Stimulated activated naive CD8-positive, alpha-beta T cell treated with anti-CD3 and anti-CD28 coated beads, Interleukin-15, amount 100 ng/mL, for 72 hours (primary cell): ENCODE results near the gene CDH12.
"Not testable (repeated sequence)": the region's sequence is repeated elsewhere in the genome, so short reads cannot be mapped to it uniquely, and the experiment has no call there.

Source experiments
- ATAC-seq: fragments of 150-1000 bp; cut with Tn5 transposase; 2 replicates; pipeline ENCODE4 v1.10.0; 2021; ENCODE audit warnings: mild to moderate bottlenecking, moderate library complexity
- DNase-seq, 2 donors: peaks; one replicate each; pipeline ENCODE4 v3.0.0; 2021 to 2022
- H3K27ac Mint-ChIP-seq, 2 donors: one replicate each; pipeline ENCODE4 v1.8.0; 2022; ENCODE audit warnings: mild to moderate bottlenecking in 2 of 2, mixed read lengths in 2 of 2, moderate library complexity in 2 of 2
- H3K27me3 Mint-ChIP-seq: one replicate; pipeline ENCODE4 v1.8.0; 2022; ENCODE audit warnings: mixed read lengths
- H3K4me1 Mint-ChIP-seq: one replicate; pipeline ENCODE4 v1.8.0; 2022; ENCODE audit warnings: mild to moderate bottlenecking, mixed read lengths
- H3K4me3 Mint-ChIP-seq, 2 donors: one replicate each; pipeline ENCODE4 v1.8.0; 2022; ENCODE audit warnings: mild to moderate bottlenecking in 2 of 2, mixed read lengths in 2 of 2, moderate library complexity in 1 of 2
- H3K9me3 Mint-ChIP-seq, 2 donors: one replicate each; pipeline ENCODE4 v1.8.0; 2022; ENCODE audit warnings: mixed read lengths in 2 of 2

Gene CDH12

DNA sequence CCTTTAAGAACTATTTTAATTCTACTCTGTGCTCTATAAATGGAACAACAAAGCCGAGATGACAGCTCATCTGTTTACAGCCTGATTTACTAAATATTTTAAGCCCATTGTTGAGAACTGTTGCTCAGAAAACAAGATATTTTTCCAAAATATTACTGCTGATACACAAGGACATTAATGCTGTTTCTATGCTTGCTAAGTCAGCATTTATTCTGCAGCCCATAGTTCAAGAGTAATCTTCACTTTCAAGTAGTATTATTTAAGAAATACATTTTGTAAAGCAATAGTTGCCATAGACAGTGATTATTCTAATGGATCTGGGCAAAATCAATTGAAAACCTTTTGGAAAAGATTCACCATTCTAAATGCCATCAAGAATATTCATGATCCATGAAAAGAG is 208.3 kb downstream of the CDH12 start:
- no peak for ATAC-seq
- H3K27ac Mint-ChIP-seq, result no peak overlapping the region
- no peaks in the 10 kb centered on the region for H3K4me1 Mint-ChIP-seq

GRCh38 chr5:22643356-22643755 is 209.8 kb downstream of the CDH12 start:
- ATAC-seq (no peak), DNase-seq (no peak)
- Mint-ChIP-seq H3K4me1 (no peaks in the 10 kb centered on the region), H3K27me3 (no peaks in the 10 kb centered on the region), H3K9me3 (peaks cover 8 to 10% of the 10 kb centered on the region in 2 donors), H3K27ac (no peak overlapping the region), H3K4me3 (no peak overlapping the region)

More for the DNA sequence above, 208.3 kb downstream of the CDH12 start:
- Mint-ChIP-seq H3K27me3 (no peaks in the 10 kb centered on the region), H3K9me3 (peaks cover 10 to 17% of the 10 kb centered on the region in 2 donors), H3K4me3 (no peak overlapping the region)
- no peak for DNase-seq

GRCh38 chr5:22631683-22632082 is 221.5 kb downstream of the CDH12 start:
- Mint-ChIP-seq H3K27ac (no peak overlapping the region), H3K4me1 (no peaks in the 10 kb centered on the region), H3K4me3 (no peak overlapping the region), H3K27me3 (no peaks in the 10 kb centered on the region), H3K9me3 (peaks cover 11 to 13% of the 10 kb centered on the region in 2 donors)
- no peak for DNase-seq
- no peak for ATAC-seq

DNA sequence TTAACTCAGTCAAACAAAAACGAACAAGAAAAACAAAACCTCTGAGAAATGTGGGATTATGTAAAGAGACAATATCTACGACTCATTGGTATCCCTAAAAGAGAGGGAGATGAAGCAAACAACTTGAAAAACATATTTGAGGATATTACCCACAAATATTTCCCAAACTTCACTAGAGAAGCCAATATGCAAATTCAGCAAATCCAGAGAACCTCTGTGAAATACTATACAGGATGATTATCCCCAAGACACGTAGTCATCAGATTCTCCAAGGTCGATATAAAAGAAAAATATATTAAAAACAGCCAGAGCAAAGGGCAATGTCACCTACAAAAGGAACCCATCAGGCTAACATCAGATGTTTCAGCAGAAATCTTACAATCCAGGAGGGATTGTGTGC is 226.1 kb downstream of the CDH12 start:
- Mint-ChIP-seq H3K4me1 (no peaks in the 10 kb centered on the region), H3K27ac (no peak overlapping the region), H3K9me3 (peaks cover 12 to 26% of the 10 kb centered on the region in 2 donors), H3K4me3 (no peak overlapping the region), H3K27me3 (no peaks in the 10 kb centered on the region)
- no peak for DNase-seq
- ATAC-seq, result no peak

DNA sequence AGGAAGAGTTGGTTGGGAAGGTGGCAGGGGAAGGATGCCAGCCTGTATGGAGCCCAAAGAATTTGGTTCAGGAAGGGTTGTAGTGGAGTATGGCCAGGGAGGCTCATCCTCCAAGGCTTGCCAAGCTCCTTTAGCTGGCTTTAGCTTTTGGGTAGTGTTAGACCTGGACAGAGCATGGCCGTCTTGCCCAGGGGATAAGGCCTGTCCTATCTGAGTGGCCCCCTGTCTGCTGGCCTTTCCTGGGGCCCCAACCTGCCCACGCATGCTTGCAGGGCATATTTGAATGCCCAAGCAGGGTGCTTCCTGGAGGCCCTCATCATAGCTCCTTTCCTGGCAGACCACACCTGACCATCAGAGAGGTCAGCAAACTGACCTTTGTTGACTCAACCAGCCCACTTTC is 227.7 kb downstream of the CDH12 start:
- no peak overlapping the region for H3K27ac Mint-ChIP-seq

GRCh38 chr5:22621084-22621483 is 232.1 kb downstream of the CDH12 start:
- Mint-ChIP-seq H3K4me3 (no peak overlapping the region), H3K4me1 (no peaks in the 10 kb centered on the region), H3K27me3 (no peaks in the 10 kb centered on the region), H3K27ac (no peak overlapping the region), H3K9me3 (peaks cover 5 to 14% of the 10 kb centered on the region in 2 donors)
- DNase-seq (no peak), ATAC-seq (no peak)

More for the DNA sequence above, 227.7 kb downstream of the CDH12 start:
- DNase-seq (no peak), ATAC-seq (no peak)
- H3K4me1 Mint-ChIP-seq, result no peaks in the 10 kb centered on the region
- no peaks in the 10 kb centered on the region for H3K27me3 Mint-ChIP-seq
- H3K4me3 Mint-ChIP-seq, result no peak overlapping the region
- H3K9me3 Mint-ChIP-seq, result peaks cover 12 to 26% of the 10 kb centered on the region in 2 donors

DNA sequence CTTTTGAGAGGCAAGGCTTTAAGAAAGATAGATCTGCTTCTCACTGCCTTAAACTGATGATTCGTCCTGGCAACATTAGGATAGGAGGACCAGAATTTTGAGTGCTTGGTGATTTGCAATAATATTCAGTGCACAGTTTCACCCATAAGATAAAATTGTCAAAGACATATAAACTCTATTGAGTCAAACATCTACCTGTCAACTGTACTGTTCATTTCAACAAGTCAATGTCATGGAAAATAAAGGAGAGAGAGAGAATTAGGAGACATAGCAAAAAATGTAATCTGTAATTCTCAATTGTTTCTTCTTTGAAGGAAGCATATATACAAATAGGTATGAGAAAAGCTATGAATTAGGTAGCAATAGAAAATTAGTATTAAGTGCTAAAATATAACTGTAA is 237.2 kb downstream of the CDH12 start:
- no peaks in the 10 kb centered on the region for H3K27me3 Mint-ChIP-seq
- no peaks in the 10 kb centered on the region for H3K4me1 Mint-ChIP-seq
- no peak overlapping the region for H3K4me3 Mint-ChIP-seq
- ATAC-seq, result no peak
- H3K9me3 Mint-ChIP-seq, result peaks cover 5 to 19% of the 10 kb centered on the region in 2 donors
- no peak overlapping the region for H3K27ac Mint-ChIP-seq
- DNase-seq, result no peak

DNA sequence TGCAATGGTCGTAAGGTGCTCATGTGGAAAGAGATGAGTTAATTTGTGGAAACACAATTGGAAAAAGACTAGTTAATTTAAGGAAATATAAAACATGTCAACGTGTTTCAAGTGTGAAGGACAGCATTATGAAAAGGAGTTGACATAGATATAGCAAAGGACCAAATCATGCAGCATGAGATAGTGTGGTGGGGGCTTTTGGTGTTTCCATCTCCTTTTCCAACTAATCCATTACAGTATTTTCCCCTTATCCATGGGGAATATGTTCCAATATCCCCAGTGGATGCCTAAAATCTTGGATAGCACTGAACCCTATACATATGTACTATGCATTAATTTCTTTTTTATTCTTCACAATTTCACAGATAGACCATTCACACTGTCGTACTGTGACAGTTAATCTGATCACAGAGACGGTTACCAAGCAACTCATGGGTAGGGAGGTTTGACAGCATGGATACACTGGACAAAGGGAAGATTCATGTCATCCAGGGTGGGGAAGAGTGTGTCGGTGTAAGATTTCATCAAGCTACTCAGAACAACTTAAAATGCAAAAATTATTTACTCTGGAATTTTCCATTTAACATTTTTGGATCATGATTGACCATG is 238.6 kb downstream of the CDH12 start:
- no peaks in the 10 kb centered on the region for H3K4me1 Mint-ChIP-seq
- DNase-seq (no peak), ATAC-seq (no peak)
- H3K27ac Mint-ChIP-seq, result no peak overlapping the region
- H3K27me3 Mint-ChIP-seq, result no peaks in the 10 kb centered on the region
- H3K4me3 Mint-ChIP-seq, result no peak overlapping the region
- H3K9me3 Mint-ChIP-seq, result peaks cover 5 to 19% of the 10 kb centered on the region in 2 donors

DNA sequence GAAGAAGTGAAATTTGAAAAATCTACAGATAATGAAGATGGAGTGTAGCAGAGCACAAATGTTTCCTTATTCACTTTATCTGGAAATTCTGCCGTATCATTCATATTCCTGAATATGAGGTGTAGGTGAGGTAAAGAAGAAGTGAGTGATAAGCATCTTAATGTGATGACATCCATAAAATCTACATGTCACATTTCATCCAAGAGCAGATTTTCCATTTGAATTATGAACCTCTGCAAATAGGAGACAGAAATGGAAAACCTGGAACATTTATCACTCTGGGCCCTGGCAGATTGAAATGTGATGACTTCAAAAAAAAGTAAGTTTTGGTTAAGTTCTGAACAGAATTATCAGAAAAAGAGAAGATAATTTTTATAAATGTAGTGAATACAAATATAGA is 240.2 kb downstream of the CDH12 start:
- Mint-ChIP-seq H3K9me3 (peaks cover 0 to 12% of the 10 kb centered on the region in 2 donors), H3K27me3 (no peaks in the 10 kb centered on the region), H3K4me1 (no peaks in the 10 kb centered on the region), H3K27ac (no peak overlapping the region), H3K4me3 (no peak overlapping the region)
- ATAC-seq (no peak), DNase-seq (no peak)

DNA sequence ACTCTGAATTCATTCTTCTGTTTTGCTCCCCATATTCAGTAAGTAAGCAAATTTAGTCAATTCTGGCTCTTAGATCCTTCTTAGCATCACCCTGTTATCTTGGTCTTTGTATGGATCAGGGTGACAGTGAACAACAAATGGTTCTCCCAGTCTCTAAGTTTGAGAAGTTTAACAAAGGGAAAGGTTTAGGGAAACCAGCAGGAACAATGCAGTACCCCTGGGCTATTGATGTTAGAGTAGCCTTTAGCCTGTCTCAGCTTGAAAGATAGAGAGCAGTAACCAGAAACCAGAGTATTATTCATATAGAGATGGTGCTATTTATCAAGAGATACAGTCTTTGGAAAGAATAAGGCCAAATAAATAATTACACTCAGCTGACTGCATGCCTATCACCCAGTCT is 241.8 kb downstream of the CDH12 start:
- no peak for ATAC-seq
- H3K27me3 Mint-ChIP-seq, result no peaks in the 10 kb centered on the region

GRCh38 chr5:22607498-22607897 is 245.6 kb downstream of the CDH12 start:
- H3K27me3 Mint-ChIP-seq, ATAC-seq, H3K4me3 Mint-ChIP-seq, DNase-seq, H3K4me1 Mint-ChIP-seq, H3K27ac Mint-ChIP-seq: not testable (repeated sequence)
- peaks cover 20 to 26% of the 10 kb centered on the region in 2 donors for H3K9me3 Mint-ChIP-seq

More for the DNA sequence above, 241.8 kb downstream of the CDH12 start:
- H3K4me1 Mint-ChIP-seq, result no peaks in the 10 kb centered on the region
- H3K27ac Mint-ChIP-seq, result no peak overlapping the region
- H3K4me3 Mint-ChIP-seq, result no peak overlapping the region
- no peak for DNase-seq
- peaks cover 10 to 23% of the 10 kb centered on the region in 2 donors for H3K9me3 Mint-ChIP-seq

- Mint-ChIP-seq H3K4me1 (no peaks in the 10 kb centered on the region), H3K27ac (no peak overlapping the region), H3K9me3 (peaks cover 20 to 26% of the 10 kb centered on the region in 2 donors), H3K27me3 (no peaks in the 10 kb centered on the region), H3K4me3 (no peak overlapping the region)
- no peak for DNase-seq
- no peak for ATAC-seq
Measured at GRCh38 chr5:22605473-22605872, 247.7 kb downstream of the CDH12 start.

DNA sequence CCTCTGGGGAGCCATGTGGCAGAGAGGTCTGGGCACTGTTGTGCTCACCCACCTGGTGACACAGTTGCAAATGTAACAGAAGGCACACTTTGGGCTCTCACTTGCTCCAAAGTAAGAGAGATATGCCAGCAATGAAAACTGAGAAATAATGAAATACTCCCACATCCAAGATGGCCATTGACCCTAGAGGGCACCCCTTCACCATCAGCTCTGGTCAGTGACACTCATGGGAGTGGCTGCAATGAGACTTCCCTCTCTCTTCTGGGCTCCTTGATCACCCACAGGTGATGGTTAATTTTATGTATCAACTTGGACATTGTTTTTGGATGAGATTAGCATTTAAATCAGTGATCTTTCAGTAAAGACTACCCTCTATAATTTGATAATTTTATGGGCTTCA is 248.4 kb downstream of the CDH12 start:
- no peak overlapping the region for H3K27ac Mint-ChIP-seq
- H3K4me3 Mint-ChIP-seq, result no peak overlapping the region
- H3K27me3 Mint-ChIP-seq, result no peaks in the 10 kb centered on the region
- ATAC-seq (no peak), DNase-seq (no peak)
- H3K9me3 Mint-ChIP-seq, result peaks cover 20 to 26% of the 10 kb centered on the region in 2 donors
- H3K4me1 Mint-ChIP-seq, result no peaks in the 10 kb centered on the region

DNA sequence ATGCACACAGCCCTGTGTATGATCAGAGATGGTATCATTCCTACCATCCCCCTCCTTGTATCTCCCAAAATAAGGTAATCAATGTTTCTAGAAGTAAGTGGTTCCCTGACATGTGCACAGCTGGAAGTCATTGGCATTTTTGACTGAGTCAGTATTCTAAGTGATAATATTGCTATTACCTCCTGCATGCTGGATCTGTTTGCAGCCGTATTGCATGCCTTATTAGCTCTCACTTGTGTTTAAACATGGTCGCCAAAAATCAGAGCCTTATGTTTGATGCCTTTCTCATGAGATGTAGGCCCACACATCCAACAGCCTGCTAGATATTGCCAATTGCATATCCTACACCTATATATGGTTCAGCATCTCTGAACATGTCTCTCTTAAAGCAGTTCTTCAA is 254.3 kb downstream of the CDH12 start:
- Mint-ChIP-seq H3K27ac (no peak overlapping the region), H3K4me3 (no peak overlapping the region), H3K4me1 (no peaks in the 10 kb centered on the region), H3K27me3 (no peaks in the 10 kb centered on the region), H3K9me3 (peaks cover 7 to 8% of the 10 kb centered on the region in 2 donors)
- DNase-seq (no peak), ATAC-seq (no peak)

DNA sequence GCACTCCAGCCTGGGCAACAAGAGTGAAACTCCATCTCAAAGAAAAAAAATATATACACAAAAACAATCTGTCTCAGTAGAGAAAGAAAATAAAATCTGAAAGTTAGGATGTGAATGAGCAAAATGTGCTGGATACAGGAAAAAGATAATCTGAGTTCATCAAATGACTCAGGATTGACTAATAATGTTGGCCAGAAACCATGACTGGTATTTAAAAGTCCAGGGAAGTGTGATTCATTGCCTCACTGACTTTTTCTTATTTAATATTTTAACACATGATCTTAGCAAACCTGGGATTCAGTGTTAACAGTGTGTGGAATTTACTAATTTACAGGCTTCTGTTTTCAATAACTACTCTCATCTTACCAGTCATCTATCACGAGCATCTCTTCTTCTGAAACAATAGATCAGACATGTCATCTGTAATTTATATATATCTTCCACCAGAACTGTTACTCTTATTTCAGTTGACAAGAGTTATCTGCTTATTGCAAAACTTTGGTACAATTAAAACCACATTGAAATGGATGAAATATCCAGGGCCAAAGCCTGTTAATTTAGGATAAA is 256.7 kb downstream of the CDH12 start:
- H3K27me3 Mint-ChIP-seq, result no peaks in the 10 kb centered on the region
- DNase-seq (no peak), ATAC-seq (no peak)
- H3K4me3 Mint-ChIP-seq, result no peak overlapping the region
- no peaks in the 10 kb centered on the region for H3K4me1 Mint-ChIP-seq
- no peaks in the 10 kb centered on the region for H3K9me3 Mint-ChIP-seq
- no peak overlapping the region for H3K27ac Mint-ChIP-seq

GRCh38 chr5:22594491-22594890 is 258.7 kb downstream of the CDH12 start:
- H3K27ac Mint-ChIP-seq, result no peak overlapping the region
- DNase-seq, result no peak
- H3K4me3 Mint-ChIP-seq, result no peak overlapping the region
- H3K4me1 Mint-ChIP-seq, result no peaks in the 10 kb centered on the region
- peaks cover 0 to 8% of the 10 kb centered on the region in 2 donors for H3K9me3 Mint-ChIP-seq
- no peaks in the 10 kb centered on the region for H3K27me3 Mint-ChIP-seq
- ATAC-seq, result no peak

DNA sequence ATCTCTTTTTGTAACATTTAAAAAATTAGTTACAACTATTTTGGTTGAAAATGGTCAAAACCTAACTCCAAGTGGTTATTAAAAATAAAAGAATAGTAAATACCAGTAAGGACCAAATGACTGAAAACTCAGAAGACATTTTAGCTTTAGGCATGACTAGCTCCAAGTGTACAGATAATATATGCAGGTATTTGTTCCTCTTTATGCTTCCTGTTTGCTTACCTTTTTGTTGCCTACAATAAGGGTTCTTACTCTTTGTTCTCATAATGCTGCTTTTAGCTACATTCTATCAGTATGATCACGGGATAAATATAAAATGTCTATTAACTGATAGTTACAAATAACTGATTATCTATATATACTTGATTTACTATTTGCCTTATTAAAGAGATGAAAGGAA is 259.6 kb downstream of the CDH12 start:
- Mint-ChIP-seq H3K4me1 (no peaks in the 10 kb centered on the region), H3K27me3 (no peaks in the 10 kb centered on the region), H3K9me3 (peaks cover 0 to 16% of the 10 kb centered on the region in 2 donors), H3K4me3 (no peak overlapping the region), H3K27ac (peak overlapping the region in 1 of 2 donors; percentile 27)
- ATAC-seq (no peak), DNase-seq (no peak)
